Fibroblast of lung (primary cell): ENCODE results near the gene IZUMO4. TPM values are rescaled to one million over a fixed set of nuclear protein-coding genes. Genes with fewer than 3 reads are reported as not detected.
"Not testable (repeated sequence)": the region's sequence is repeated elsewhere in the genome, so short reads cannot be mapped to it uniquely, and the experiment has no call there.

Experiments used
- DNase-seq, 2 donors: peaks; one replicate each; pipeline versions ENCODE4 v3.0.0 to v3.0.0-alpha.2; 2010; ENCODE audit warnings: low read depth in 2 of 2
- H2AFZ ChIP-seq: 2 replicates; pipeline ENCODE4 v1.5.1; 2012; ENCODE audit warnings: low read length, control low read depth, inconsistent platforms
- H3K27ac ChIP-seq: 2 replicates; pipeline ENCODE4 v1.5.1; 2011; ENCODE audit warnings: low read length, control low read depth; ENCODE audit not compliant: insufficient read depth
- H3K27me3 ChIP-seq: 2 replicates; pipeline ENCODE4 v1.5.1; 2011; ENCODE audit warnings: mild to moderate bottlenecking, low read length; ENCODE audit not compliant: control insufficient read depth, insufficient read depth
- H3K36me3 ChIP-seq: 2 replicates; pipeline ENCODE4 v1.5.1; 2011; ENCODE audit warnings: low read length; ENCODE audit not compliant: control insufficient read depth, insufficient read depth
- H3K4me1 ChIP-seq: 2 replicates; pipeline ENCODE4 v1.5.1; 2011; ENCODE audit warnings: low read length; ENCODE audit not compliant: control insufficient read depth, insufficient read depth; ENCODE audit errors: extremely low read depth
- H3K4me2 ChIP-seq: 2 replicates; pipeline ENCODE4 v1.5.1; 2011; ENCODE audit warnings: low read length, control low read depth; ENCODE audit not compliant: insufficient read depth; ENCODE audit errors: extremely low read depth
- H3K4me3 ChIP-seq, 4 experiments: fragments of 200-600 bp in 1 of 4; sonication (generic) in 1 of 4; replicated peaks in 1 of 4; 2 replicates each; pipeline ENCODE4 v1.5.1; 2011 to 2016; ENCODE audit warnings: low read length in 4 of 4, low read depth in 3 of 4, mild to moderate bottlenecking in 3 of 4, control low read depth in 2 of 4, inconsistent platforms in 1 of 4, mixed read lengths in 1 of 4; ENCODE audit not compliant: insufficient read depth in 1 of 4; ENCODE audit errors: control extremely low read depth in 1 of 4
- H3K79me2 ChIP-seq: 2 replicates; pipeline ENCODE4 v1.5.1; 2012; ENCODE audit warnings: mild to moderate bottlenecking, low read length, inconsistent platforms; ENCODE audit not compliant: control insufficient read depth, insufficient read depth
- H3K9ac ChIP-seq: 2 replicates; pipeline ENCODE4 v1.5.1; 2011; ENCODE audit warnings: mild to moderate bottlenecking, low read length, control low read depth; ENCODE audit not compliant: insufficient read depth
- H3K9me3 ChIP-seq: 2 replicates; pipeline ENCODE4 v1.5.1; 2012; ENCODE audit warnings: low read depth, low read length; ENCODE audit not compliant: control insufficient read depth, insufficient read depth
- H4K20me1 ChIP-seq: 2 replicates; pipeline ENCODE4 v1.5.1; 2011; ENCODE audit warnings: low read length; ENCODE audit not compliant: control insufficient read depth, insufficient read depth; ENCODE audit errors: extremely low read depth
- EZH2 ChIP-seq: IDR thresholded peaks from 2 replicates; pipeline ENCODE4 v1.5.1; 2012; ENCODE audit warnings: low read length, control low read depth, mild to moderate bottlenecking; ENCODE audit errors: missing control alignments
- polyA plus RNA-seq, 2 donors: library from polyadenylated mRNA; depleted of rRNA in 1 of 2; stranded (reverse) in 1 of 2; unstranded in 1 of 2; fragments of >200 nt; gene quantifications; 2 replicates each; pipeline ENCODE4 v1.2.1, GENCODE V29; 2011 to 2012; ENCODE audit warnings: missing spikeins in 1 of 2
- total RNA-seq: library from RNA; depleted of rRNA; stranded (reverse); fragments of >200 nt; gene quantifications from 2 replicates; pipeline ENCODE4 v1.2.1, GENCODE V29; 2014
- TF ChIP-seq, protein P1 (sequence below), 2 donors: IDR thresholded peaks in 1 of 2; conservative IDR thresholded peaks in 1 of 2; 1 replicate in 1 of 2; 2 replicates in 1 of 2; pipeline ENCODE4 v1.5.1; 2011 to 2012; ENCODE audit warnings: low read length in 2 of 2, control low read depth in 1 of 2, inconsistent platforms in 1 of 2, low read depth in 1 of 2, mild to moderate bottlenecking in 1 of 2

IZUMO4 gene
- total and polyA plus RNA-seq, 2 donors (not counting 1 experiment from before 2014, with no cell fraction given) = 0.56 to 1.3 TPM

DNA sequence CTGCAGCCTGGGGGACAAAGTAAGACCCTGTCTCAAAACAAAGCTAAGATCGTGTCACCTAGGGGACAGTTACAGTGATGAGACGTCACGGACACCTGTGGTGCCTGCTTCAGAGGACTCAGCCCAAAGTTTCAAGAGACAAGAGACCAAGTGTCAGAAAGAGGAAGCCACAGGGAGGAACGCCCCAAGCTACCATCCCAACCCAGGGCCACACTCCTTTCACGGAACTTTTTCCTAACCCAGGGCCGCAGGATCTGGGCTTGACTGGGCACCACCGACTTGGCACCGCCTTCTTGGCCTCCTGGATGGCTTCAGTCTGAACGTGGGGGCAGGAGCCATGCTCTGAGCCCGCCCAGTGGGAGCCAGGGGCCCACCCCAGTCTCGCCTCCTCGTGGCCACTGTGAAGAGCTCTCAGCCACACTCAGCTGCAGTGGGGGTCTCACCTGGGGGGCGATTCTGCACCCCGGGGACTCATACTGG is 9.1 kb upstream of the IZUMO4 start:
- no peak overlapping the region for H2AFZ ChIP-seq
- H3K9me3 ChIP-seq = no peaks in the 10 kb centered on the region
- H3K27me3 ChIP-seq = no peaks in the 10 kb centered on the region
- peaks cover 33% of the 10 kb centered on the region for H3K79me2 ChIP-seq
- H3K27ac ChIP-seq = no peak overlapping the region
- H3K36me3 ChIP-seq = peaks cover 6% of the 10 kb centered on the region
- H3K9ac ChIP-seq = no peak overlapping the region
- no peak for DNase-seq
- H3K4me2 ChIP-seq = no peak overlapping the region
- H3K4me3 ChIP-seq = no peak overlapping the region
- H3K4me1 ChIP-seq = peaks cover 14% of the 10 kb centered on the region
- TF ChIP-seq, protein P1, sequence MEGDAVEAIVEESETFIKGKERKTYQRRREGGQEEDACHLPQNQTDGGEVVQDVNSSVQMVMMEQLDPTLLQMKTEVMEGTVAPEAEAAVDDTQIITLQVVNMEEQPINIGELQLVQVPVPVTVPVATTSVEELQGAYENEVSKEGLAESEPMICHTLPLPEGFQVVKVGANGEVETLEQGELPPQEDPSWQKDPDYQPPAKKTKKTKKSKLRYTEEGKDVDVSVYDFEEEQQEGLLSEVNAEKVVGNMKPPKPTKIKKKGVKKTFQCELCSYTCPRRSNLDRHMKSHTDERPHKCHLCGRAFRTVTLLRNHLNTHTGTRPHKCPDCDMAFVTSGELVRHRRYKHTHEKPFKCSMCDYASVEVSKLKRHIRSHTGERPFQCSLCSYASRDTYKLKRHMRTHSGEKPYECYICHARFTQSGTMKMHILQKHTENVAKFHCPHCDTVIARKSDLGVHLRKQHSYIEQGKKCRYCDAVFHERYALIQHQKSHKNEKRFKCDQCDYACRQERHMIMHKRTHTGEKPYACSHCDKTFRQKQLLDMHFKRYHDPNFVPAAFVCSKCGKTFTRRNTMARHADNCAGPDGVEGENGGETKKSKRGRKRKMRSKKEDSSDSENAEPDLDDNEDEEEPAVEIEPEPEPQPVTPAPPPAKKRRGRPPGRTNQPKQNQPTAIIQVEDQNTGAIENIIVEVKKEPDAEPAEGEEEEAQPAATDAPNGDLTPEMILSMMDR (conservative IDR thresholded peaks at IDR 0.05 in 1 of 2, IDR thresholded peaks at IDR 0.05 in 1 of 2; ENCODE audit: low read depth in 1 of 2, low read length in 2 of 2) = no peak
- TF ChIP-seq EZH2 = no peak
- H4K20me1 ChIP-seq = no peaks in the 10 kb centered on the region

DNA sequence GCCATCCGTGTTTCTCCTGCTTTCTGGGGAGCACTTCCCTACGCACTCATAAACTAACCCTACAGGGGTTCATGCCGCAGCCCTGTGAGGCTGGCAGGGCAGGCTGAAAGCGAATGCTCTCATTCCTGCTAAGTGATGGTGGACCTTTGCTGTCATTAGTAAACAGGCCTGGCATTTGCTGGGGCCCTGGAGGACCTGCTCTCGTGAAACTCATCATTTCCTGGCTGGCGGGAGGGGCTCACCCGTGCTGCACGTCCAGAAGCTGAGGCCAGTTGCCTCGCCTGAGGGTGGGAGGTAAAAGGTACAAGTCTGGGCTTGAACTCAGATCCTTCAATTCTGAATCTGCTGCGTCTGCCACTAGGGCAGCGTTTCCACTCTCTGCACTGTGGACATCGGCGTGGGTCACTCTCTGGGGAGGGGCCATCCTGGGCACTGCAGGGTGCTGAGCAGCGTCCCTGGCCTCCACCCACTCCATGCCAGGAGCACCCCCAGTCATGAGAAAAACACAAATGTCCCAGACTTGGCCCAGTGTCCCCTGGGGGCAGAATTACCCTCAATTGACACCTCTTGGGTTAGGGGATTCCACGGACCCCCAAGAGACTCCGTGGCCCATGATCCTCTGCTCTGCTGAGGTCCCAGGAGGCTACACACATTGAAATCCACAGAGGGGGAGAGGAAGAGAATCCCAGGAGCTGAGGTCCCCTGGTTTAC is 7.6 kb upstream of the IZUMO4 start:
- Histone ChIP-seq H3K79me2 (peaks cover 42% of the 10 kb centered on the region), H3K36me3 (peaks cover 5% of the 10 kb centered on the region), H3K9ac (no peak overlapping the region), H3K4me1 (peaks cover 14% of the 10 kb centered on the region), H3K4me2 (no peak overlapping the region), H2AFZ (no peak overlapping the region), H3K27ac (no peak overlapping the region), H3K4me3 (no peak overlapping the region), H3K9me3 (no peaks in the 10 kb centered on the region), H3K27me3 (no peaks in the 10 kb centered on the region), H4K20me1 (no peaks in the 10 kb centered on the region)
- peak in 1 of 2 donors; percentile 39 for DNase-seq
- TF ChIP-seq EZH2 = no peak
- TF ChIP-seq, protein P1 (conservative IDR thresholded peaks at IDR 0.05 in 1 of 2, IDR thresholded peaks at IDR 0.05 in 1 of 2; ENCODE audit: low read depth in 1 of 2, low read length in 2 of 2) = no peak

DNA sequence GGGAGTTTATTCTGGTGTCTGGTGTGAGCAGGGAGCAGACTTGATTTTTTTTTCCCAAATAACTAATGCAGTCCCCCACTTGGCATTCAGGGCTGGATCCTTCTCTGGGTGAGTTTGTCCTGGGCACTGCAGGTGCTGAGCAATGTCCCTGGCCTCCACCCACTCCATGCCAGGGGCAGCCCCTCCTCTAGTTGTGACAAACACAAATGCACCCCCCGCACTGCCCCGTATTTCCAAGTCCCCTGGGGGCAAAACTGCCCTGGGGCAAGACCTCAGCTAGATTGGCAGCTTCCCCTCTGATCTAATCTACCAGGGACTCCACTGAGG is 7.0 kb upstream of the IZUMO4 start:
- Histone ChIP-seq H3K9ac (no peak overlapping the region), H3K36me3 (peaks cover 5% of the 10 kb centered on the region), H3K4me2 (peak overlapping the region; percentile 51), H2AFZ (no peak overlapping the region), H3K27ac (peak overlapping the region; percentile 61), H4K20me1 (no peaks in the 10 kb centered on the region), H3K27me3 (no peaks in the 10 kb centered on the region), H3K9me3 (no peaks in the 10 kb centered on the region), H3K79me2 (peaks cover 47% of the 10 kb centered on the region), H3K4me1 (peaks cover 14% of the 10 kb centered on the region), H3K4me3 (no peak overlapping the region)
- TF ChIP-seq, protein P1 (conservative IDR thresholded peaks at IDR 0.05 in 1 of 2, IDR thresholded peaks at IDR 0.05 in 1 of 2; ENCODE audit: low read depth in 1 of 2, low read length in 2 of 2) = no peak
- no peak for TF ChIP-seq EZH2
- DNase-seq = no peak

DNA sequence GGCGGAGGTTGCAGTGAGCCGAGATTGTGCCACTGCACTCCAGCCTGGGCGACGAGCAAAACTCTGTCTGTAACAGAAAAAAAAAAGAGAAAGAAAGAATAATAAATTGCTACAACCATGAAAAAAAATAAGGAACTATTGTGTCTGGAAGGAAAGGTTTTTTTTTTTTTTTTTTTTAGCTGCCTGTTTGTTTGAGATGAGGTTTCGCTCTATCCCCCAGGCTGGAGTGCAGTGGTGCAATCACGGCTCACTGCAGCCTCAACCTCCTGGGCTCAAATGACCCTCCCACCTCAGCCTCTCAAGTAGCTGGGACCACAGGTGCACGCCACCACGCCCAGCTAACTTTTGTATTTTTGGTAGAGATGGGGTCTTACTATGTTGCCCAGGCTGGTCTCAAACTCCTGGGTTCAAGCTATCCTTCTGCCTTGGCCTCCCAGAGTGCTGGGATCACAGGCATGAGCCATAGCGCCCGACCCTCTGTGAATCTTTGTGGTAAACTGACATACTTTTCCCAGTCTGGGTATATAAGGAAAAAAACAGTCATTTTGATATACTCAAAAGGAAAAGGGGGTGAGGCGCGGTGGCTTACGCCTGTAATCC is 4.7 kb upstream of the IZUMO4 start:
- not testable (repeated sequence) for H3K36me3 ChIP-seq, H3K9ac ChIP-seq, DNase-seq, H3K27me3 ChIP-seq, H3K9me3 ChIP-seq, H3K4me2 ChIP-seq, H4K20me1 ChIP-seq, H3K4me3 ChIP-seq, H2AFZ ChIP-seq
- peaks cover 59% of the 10 kb centered on the region for H3K79me2 ChIP-seq
- peak overlapping the region; percentile 14 for H3K27ac ChIP-seq
- H3K4me1 ChIP-seq = peaks cover 14% of the 10 kb centered on the region
